H1 (cell line): Measurements from ENCODE around the gene CTLA4. TPM values are rescaled to one million over a fixed set of nuclear protein-coding genes. Genes with fewer than 3 reads are reported as not detected.

Source experiments
- CTCF ChIA-PET: fragments of 300-600 bp; sonication (Branson Sonifier 250); formaldehyde crosslinking; loops from one replicate; lab custom pipeline; 2021; ENCODE audit not compliant: partially characterized antibody; lab: Charles Lee
- POLR2A ChIA-PET: fragments of 300-600 bp; sonication (Branson Sonifier 250); formaldehyde crosslinking; loops from one replicate; lab custom pipeline; 2021; ENCODE audit warnings: inconsistent platforms; ENCODE audit not compliant: partially characterized antibody; lab: Charles Lee
- DNase-seq, 2 experiments: peaks; one replicate each; pipeline versions ENCODE4 v3.0.0 to v3.0.0-alpha.2; 2010 to 2022; ENCODE audit warnings: low spot score in 2 of 2, low read depth in 1 of 2, mixed read lengths in 1 of 2
- FAIRE-seq: peaks from 2 replicates; lab custom pipeline; 2011; peaks lifted over from hg19 to GRCh38; lab: Jason Lieb, UNC
- H2AFZ ChIP-seq: 2 replicates; pipeline ENCODE4 v1.8.1; 2012; ENCODE audit warnings: low read length, inconsistent platforms
- H2AK5ac ChIP-seq: 2 replicates; pipeline ENCODE4 v1.6.1; 2013; ENCODE audit warnings: low read depth, low read length
- H2BK120ac ChIP-seq: replicated peaks from 2 replicates; pipeline ENCODE3; 2013; ENCODE audit warnings: low read depth, low read length, inconsistent platforms
- H2BK12ac ChIP-seq: 2 replicates; pipeline ENCODE4 v1.6.1; 2013; ENCODE audit warnings: low read depth, low read length
- H2BK15ac ChIP-seq: 2 replicates; pipeline ENCODE4 v1.6.1; 2013; ENCODE audit warnings: low read length
- H2BK20ac ChIP-seq: 2 replicates; pipeline ENCODE4 v1.6.1; 2013; ENCODE audit warnings: low read length
- H2BK5ac ChIP-seq: 2 replicates; pipeline ENCODE4 v1.6.1; 2013; ENCODE audit warnings: low read depth, low read length
- H3K14ac ChIP-seq: 2 replicates; pipeline ENCODE4 v1.6.1; 2013; ENCODE audit warnings: inconsistent platforms; ENCODE audit not compliant: insufficient read length
- H3K18ac ChIP-seq: 2 replicates; pipeline ENCODE4 v1.6.1; 2013; ENCODE audit warnings: low read length; ENCODE audit errors: extremely low read depth
- H3K23ac ChIP-seq: 2 replicates; pipeline ENCODE4 v1.6.1; 2013; ENCODE audit warnings: inconsistent platforms; ENCODE audit not compliant: insufficient read length
- H3K23me2 ChIP-seq: 2 replicates; pipeline ENCODE4 v1.6.1; 2013; ENCODE audit warnings: low read depth, low read length
- H3K27ac ChIP-seq: 2 replicates; pipeline ENCODE4 v1.6.1; 2011; ENCODE audit warnings: low read depth, low read length, inconsistent platforms
- H3K27me3 ChIP-seq, 4 experiments: replicated peaks in 1 of 4; 1 replicate in 1 of 4; 2 replicates in 3 of 4; pipeline versions ENCODE4 v1.6.1 to v1.8.1; 2011 to 2013; ENCODE audit warnings: low read length in 3 of 4, mild to moderate bottlenecking in 3 of 4, inconsistent platforms in 2 of 4, mixed read lengths in 2 of 4, moderate library complexity in 1 of 4; ENCODE audit not compliant: control insufficient read depth in 3 of 4, insufficient read depth in 3 of 4; ENCODE audit errors: extremely low read depth in 1 of 4
- H3K36me3 ChIP-seq, 4 experiments: 2 replicates each; pipeline versions ENCODE4 v1.6.1 to v1.8.1; 2011 to 2013; ENCODE audit warnings: mild to moderate bottlenecking in 4 of 4, low read length in 3 of 4, moderate library complexity in 2 of 4, control low read depth in 1 of 4, inconsistent platforms in 1 of 4; ENCODE audit not compliant: insufficient read depth in 4 of 4, control insufficient read depth in 2 of 4
- H3K4ac ChIP-seq: replicated peaks from 2 replicates; pipeline ENCODE3; 2013; ENCODE audit warnings: low read length, low read depth, mixed read lengths, inconsistent platforms; ENCODE audit not compliant: insufficient read length
- H3K4me1 ChIP-seq, 4 experiments: replicated peaks in 1 of 4; 1 replicate in 1 of 4; 2 replicates in 3 of 4; pipeline versions ENCODE4 v1.6.1 to v1.8.1; 2011 to 2013; ENCODE audit warnings: low read length in 3 of 4, inconsistent platforms in 2 of 4, mixed read lengths in 1 of 4; ENCODE audit not compliant: insufficient read depth in 4 of 4, control insufficient read depth in 3 of 4
- H3K4me2 ChIP-seq, 2 experiments: 2 replicates each; pipeline versions ENCODE4 v1.6.1 to v1.8.1; 2011 to 2013; ENCODE audit warnings: low read depth in 2 of 2, low read length in 2 of 2, control low read depth in 1 of 2, inconsistent platforms in 1 of 2, mild to moderate bottlenecking in 1 of 2; ENCODE audit not compliant: insufficient read depth in 1 of 2
- H3K4me3 ChIP-seq, 4 experiments: fragments of 200-600, 300-600 bp in 1 of 4; sonication (generic), shearing (Covaris generic), sonication (Bioruptor Twin) in 1 of 4; 2 replicates each; pipeline versions ENCODE4 v1.5.1 to v1.8.1; 2011 to 2016; ENCODE audit warnings: low read length in 4 of 4, low read depth in 3 of 4, control low read depth in 2 of 4, inconsistent platforms in 2 of 4, mild to moderate bottlenecking in 2 of 4, mixed read lengths in 1 of 4, moderate library complexity in 1 of 4; ENCODE audit not compliant: insufficient read depth in 2 of 4; ENCODE audit errors: extremely low read depth in 1 of 4
- H3K56ac ChIP-seq: replicated peaks from 2 replicates; pipeline ENCODE3; 2013; ENCODE audit warnings: low read depth, mild to moderate bottlenecking, mixed read lengths, low read length, inconsistent platforms; ENCODE audit not compliant: insufficient read length
- H3K79me1 ChIP-seq: 2 replicates; pipeline ENCODE4 v1.6.1; 2013; ENCODE audit warnings: low read depth, low read length, control low read depth
- H3K79me2 ChIP-seq, 2 experiments: 2 replicates each; pipeline versions ENCODE4 v1.6.1 to v1.8.1; 2012 to 2013; ENCODE audit warnings: low read length in 2 of 2, mild to moderate bottlenecking in 2 of 2, inconsistent platforms in 1 of 2; ENCODE audit not compliant: insufficient read depth in 2 of 2, control insufficient read depth in 1 of 2
- H3K9ac ChIP-seq, 4 experiments: replicated peaks in 1 of 4; 1 replicate in 1 of 4; 2 replicates in 3 of 4; pipeline versions ENCODE4 v1.6.1 to v1.8.1; 2011 to 2013; ENCODE audit warnings: low read depth in 3 of 4, low read length in 3 of 4, control low read depth in 2 of 4, mild to moderate bottlenecking in 2 of 4, moderate library complexity in 2 of 4, inconsistent platforms in 1 of 4; ENCODE audit errors: extremely low read depth in 1 of 4
- H3K9me3 ChIP-seq, 2 experiments: 2 replicates each; pipeline versions ENCODE4 v1.6.1 to v1.8.1; 2012 to 2013; ENCODE audit warnings: mild to moderate bottlenecking in 2 of 2, moderate library complexity in 2 of 2, control low read depth in 1 of 2, inconsistent platforms in 1 of 2, low read depth in 1 of 2, low read length in 1 of 2, mixed read lengths in 1 of 2; ENCODE audit not compliant: insufficient read depth in 2 of 2
- H4K20me1 ChIP-seq, 2 experiments: replicated peaks in 1 of 2; 2 replicates each; pipeline versions ENCODE3 to v1.8.1; 2011 to 2013; ENCODE audit warnings: inconsistent platforms in 2 of 2, low read length in 2 of 2, mild to moderate bottlenecking in 1 of 2; ENCODE audit not compliant: insufficient read depth in 2 of 2, control insufficient read depth in 1 of 2
- H4K5ac ChIP-seq: 2 replicates; pipeline ENCODE4 v1.6.1; 2013; ENCODE audit warnings: low read length, low read depth, mixed read lengths, inconsistent platforms; ENCODE audit not compliant: insufficient read length
- H4K8ac ChIP-seq: 2 replicates; pipeline ENCODE4 v1.8.0; 2013; ENCODE audit warnings: mild to moderate bottlenecking, moderate library complexity, low read length, inconsistent platforms; ENCODE audit not compliant: insufficient read depth; ENCODE audit errors: extremely low read depth
- H4K91ac ChIP-seq: replicated peaks from 2 replicates; pipeline ENCODE3; 2013; ENCODE audit warnings: low read length, mixed read lengths, inconsistent platforms; ENCODE audit not compliant: insufficient read length
- CTBP2 ChIP-seq: IDR thresholded peaks from 2 replicates; pipeline ENCODE4 v1.7.0; 2011; ENCODE audit warnings: borderline replicate concordance, mild to moderate bottlenecking, moderate library complexity, mixed read lengths, low read length; ENCODE audit not compliant: insufficient read depth, insufficient read length
- EGR1 ChIP-seq: IDR thresholded peaks from 2 replicates; pipeline ENCODE4 v1.6.1; 2011; ENCODE audit warnings: low read depth, low read length, borderline replicate concordance
- JUN ChIP-seq: IDR thresholded peaks from 2 replicates; pipeline ENCODE4 v1.6.1; 2011; ENCODE audit warnings: low read depth, mild to moderate bottlenecking, improper control_type of control experiment, low read length
- RAD21 ChIP-seq, 2 experiments: IDR thresholded peaks in 1 of 2; conservative IDR thresholded peaks in 1 of 2; 2 replicates each; pipeline ENCODE4 v1.6.1; 2011; ENCODE audit warnings: low read depth in 2 of 2, low read length in 2 of 2, improper control_type of control experiment in 1 of 2, inconsistent platforms in 1 of 2, mild to moderate bottlenecking in 1 of 2, moderate library complexity in 1 of 2
- WGBS, 2 experiments: shearing (Covaris generic) in 1 of 2; methylation state at CpG; one replicate each; pipeline versions ENCODE4 v1.1.6 to v1.1.7; 2013 to 2015; ENCODE audit warnings: low lambda C conversion rate in 2 of 2, mixed read lengths in 2 of 2, inconsistent platforms in 1 of 2, low coverage in 1 of 2, missing lambda C conversion rate in 1 of 2; ENCODE audit not compliant: insufficient replicate concordance in 2 of 2, insufficient coverage in 1 of 2, insufficient read length in 1 of 2; ENCODE audit errors: extremely low coverage in 1 of 2, missing lambda C conversion rate in 1 of 2; 5-methylcytosine and 5-hydroxymethylcytosine counted together
- polyA plus RNA-seq, 7 experiments: library from polyadenylated mRNA; depleted of rRNA in 3 of 7; stranded (reverse) in 5 of 7; unstranded in 2 of 7; fragments of >200 nt in 5 of 7; fragments of 200-250 nt in 2 of 7; gene quantifications; 1 replicate in 5 of 7; 2 replicates in 1 of 7; 4 replicates in 1 of 7; pipeline versions ENCODE4 v1.2.1 to v1.2.3, GENCODE V29; 2011 to 2013; ENCODE audit warnings: missing spikeins in 2 of 7, mixed read lengths in 2 of 7
- total RNA-seq: library from RNA; stranded (reverse); fragmentation: NEBNext Ultra II Directional; extraction: Animal tissue kit (Norgen Biotek cat#: 25700); gene quantifications from 2 replicates; pipeline ENCODE4 v1.2.1, GENCODE V29; 2021

Gene CTLA4
- total and polyA plus RNA-seq, 2 of the 8 experiments (the other 6 are each of a cell fraction or from before 2014, with no cell fraction given), result not detected

DNA sequence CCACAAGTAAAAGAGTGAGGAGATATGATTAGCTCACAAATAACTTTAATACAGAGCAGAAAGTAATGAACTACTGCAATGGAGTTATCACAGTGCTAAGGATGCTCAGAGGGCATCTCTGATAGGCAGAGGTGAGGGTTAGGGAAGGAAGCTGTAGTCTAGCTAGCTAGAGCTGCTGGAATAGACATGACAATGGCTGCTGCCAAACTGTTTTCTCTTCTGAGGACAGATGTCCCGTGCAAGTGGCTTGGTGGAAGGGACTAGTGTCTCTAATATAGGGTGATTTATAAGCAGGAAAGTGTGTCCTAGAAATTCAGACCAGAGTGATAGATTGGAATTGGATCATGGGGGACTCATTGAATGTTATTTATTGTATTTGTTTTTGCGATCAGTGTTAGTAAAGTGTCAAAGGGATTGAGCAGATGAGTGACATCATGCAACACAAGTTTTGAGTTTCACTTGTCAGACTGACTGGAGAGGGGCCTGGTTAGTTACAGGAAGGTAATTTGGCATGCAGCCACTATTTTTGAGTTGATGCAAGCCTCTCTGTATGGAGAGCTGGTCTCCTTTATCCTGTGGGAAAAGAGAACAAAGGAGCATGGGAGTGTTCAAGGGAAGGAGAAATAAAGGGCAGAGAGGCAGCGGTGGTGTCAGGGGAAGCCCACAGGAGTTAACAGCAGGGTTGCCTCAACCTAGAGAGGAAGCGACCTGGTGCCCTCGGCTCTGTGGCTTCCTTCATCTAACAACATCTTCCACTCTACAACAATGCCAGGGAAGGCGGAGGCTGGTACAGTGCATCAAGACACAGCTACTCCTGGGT, 1.9 kb downstream of the CTLA4 start:
- H4K91ac ChIP-seq, result no peak overlapping the region
- H2BK20ac ChIP-seq, result no peak overlapping the region
- H3K79me1 ChIP-seq, result no peaks in the 10 kb centered on the region
- no peak overlapping the region for H3K18ac ChIP-seq
- 86% methylated on average over 6 of the region's 6 CpGs; no CpG with 5 or more reads in 1 of the 2 experiments for WGBS, 2 experiments
- no peak overlapping the region for H3K14ac ChIP-seq
- no peak overlapping the region for H4K5ac ChIP-seq
- H3K4ac ChIP-seq, result no peak overlapping the region
- ChIA-PET POLR2A (no interaction called here), CTCF (interaction anchor here (0.9 to 1.1 kb wide), 2 partner anchors 25 to 80 kb away, joined by 3 read pairs; no protein-coding TSS in a partner anchor)
- no peak overlapping the region for H3K23ac ChIP-seq
- H3K79me2 ChIP-seq, result no peaks in the 10 kb centered on the region
- no peak overlapping the region for H3K4me3 ChIP-seq
- H2BK12ac ChIP-seq, result no peak overlapping the region
- H2BK120ac ChIP-seq, result no peak overlapping the region
- H3K4me1 ChIP-seq, result no peaks in the 10 kb centered on the region
- no peak overlapping the region for H3K4me2 ChIP-seq
- DNase-seq (no peak), FAIRE-seq (no peak)
- no peak overlapping the region for H3K27ac ChIP-seq
- H4K20me1 ChIP-seq, result no peaks in the 10 kb centered on the region
- H3K56ac ChIP-seq, result no peak overlapping the region
- H3K27me3 ChIP-seq, result no peaks in the 10 kb centered on the region
- H2BK15ac ChIP-seq, result no peak overlapping the region
- H3K9me3 ChIP-seq, result no peaks in the 10 kb centered on the region
- H3K23me2 ChIP-seq, result no peaks in the 10 kb centered on the region
- H2AK5ac ChIP-seq, result no peak overlapping the region
- H2AFZ ChIP-seq, result no peak overlapping the region
- no peak overlapping the region for H4K8ac ChIP-seq
- H3K36me3 ChIP-seq, result no peaks in the 10 kb centered on the region
- no peak overlapping the region for H2BK5ac ChIP-seq
- no peak overlapping the region for H3K9ac ChIP-seq
- TF ChIP-seq RAD21 (IDR thresholded peaks at IDR 0.05 in 1 of 2, conservative IDR thresholded peaks at IDR 0.05 in 1 of 2; ENCODE audit: low read depth in 2 of 2, low read length in 2 of 2) (no peak), CTBP2 (no peak), EGR1 (no peak), JUN (no peak)
